Measurements from ENCODE around the gene VDR.
"Not testable (repeated sequence)": the region's sequence is repeated elsewhere in the genome, so short reads cannot be mapped to it uniquely, and the experiment has no call there.

VDR gene

DNA sequence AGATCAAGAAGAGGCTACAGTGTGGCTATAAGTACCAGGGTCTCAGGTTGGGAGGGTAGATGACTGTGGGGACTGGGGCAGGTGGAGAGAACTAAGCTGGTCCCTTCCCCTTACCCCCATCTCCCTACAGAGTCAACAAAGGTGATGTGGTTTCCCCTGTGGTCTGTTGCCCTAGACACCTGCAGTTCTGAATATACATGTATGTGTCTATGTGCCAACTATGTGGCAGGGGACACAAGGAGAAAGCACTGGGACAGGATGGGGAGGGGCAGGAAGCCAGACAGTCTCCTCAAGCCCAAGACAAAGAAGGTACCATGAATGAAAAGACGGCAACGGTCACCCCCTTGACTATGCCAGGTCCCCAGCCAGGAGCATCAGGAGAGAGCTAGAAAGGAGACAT, 80.6 kb downstream of the VDR start:
- no peak for DNase-seq

DNA sequence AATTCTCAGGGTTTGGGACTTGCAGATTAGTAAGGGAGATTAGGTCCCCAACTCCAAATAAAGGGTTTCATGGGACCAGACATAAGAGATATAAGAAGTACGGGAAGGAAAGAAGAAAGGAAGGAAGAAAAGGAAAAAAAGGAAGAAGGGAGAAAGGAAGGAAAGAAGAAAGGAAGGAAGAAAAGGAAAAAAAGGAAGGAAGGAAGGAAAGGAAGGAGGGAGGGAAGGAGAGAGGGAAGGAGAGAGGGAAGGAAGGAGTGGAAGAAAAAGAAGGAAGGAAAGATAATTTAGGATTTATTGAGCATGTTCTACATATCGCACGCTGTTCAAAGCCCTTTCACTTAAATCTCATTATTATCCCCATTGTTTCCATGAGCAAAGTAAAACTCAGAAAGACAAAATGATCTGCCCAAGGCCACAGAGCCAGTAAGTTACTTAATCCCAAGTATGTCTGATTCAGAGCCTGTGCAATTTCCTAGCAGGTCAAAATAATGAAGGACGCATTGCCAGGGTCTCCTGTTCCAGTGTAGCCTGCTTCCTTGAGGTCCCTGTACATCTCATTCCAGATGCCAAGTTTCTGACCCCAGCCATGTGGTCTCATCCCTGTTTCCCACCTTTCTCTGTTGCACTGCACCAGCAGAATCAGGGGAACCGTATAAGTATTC, 81.2 kb downstream of the VDR start:
- no peak for DNase-seq

DNA sequence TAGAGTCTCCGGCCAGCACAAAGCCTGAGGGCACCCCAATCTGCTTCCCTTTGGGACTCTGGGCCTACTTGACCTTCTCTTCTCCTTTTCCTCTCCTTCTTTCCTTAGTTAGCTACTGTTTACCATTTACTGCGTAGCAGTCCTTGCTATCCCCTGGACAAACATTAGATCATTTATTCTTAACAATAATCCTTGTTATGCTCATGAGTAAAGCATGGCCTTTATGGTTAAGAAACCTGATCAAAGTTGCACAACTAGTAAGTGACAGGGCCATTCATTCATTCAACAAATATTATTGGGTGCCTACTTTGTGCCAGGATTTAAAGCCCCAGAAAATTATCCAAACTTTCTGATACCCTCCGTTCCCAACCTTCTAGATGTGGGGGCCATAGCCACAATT, 81.9 kb downstream of the VDR start:
- DNase-seq, result no peak

DNA sequence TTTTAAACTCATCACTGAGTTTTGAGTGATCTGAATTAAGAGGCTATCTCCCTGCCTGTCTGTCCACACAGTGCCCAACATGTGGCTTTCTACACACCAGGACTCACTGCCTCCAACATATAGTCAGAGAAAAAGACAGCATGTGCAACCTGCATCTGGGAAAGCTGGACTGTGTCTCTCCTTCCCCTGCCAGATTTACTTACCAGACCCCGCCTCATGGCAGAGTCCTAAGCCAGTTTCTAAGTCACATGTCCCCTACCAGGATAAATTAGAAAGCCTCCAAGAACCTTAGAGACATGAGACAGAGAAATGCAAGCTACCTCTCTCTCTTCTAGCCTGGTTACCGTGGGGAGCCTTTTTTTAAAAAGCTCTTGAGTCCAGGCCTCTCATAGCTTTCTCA, 82.4 kb downstream of the VDR start:
- no peak for DNase-seq

DNA sequence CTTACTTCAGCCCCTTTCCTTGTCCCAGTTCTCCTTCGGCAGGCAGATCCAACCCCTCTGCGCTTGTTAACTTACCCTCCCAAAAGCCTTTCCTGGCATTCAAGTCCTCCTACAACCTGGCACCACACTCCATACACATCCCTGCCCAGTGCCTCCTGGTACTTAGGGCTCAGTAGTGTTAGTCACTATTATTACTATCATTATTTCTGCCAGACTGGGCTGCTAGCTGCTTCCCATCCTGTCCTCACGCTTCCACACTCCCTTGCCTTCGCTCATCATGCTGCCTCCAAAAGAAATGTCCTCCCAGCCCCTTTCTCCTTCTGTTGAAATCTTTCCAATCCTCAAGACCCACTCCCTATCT, 83.5 kb downstream of the VDR start:
- no peak for DNase-seq

DNA sequence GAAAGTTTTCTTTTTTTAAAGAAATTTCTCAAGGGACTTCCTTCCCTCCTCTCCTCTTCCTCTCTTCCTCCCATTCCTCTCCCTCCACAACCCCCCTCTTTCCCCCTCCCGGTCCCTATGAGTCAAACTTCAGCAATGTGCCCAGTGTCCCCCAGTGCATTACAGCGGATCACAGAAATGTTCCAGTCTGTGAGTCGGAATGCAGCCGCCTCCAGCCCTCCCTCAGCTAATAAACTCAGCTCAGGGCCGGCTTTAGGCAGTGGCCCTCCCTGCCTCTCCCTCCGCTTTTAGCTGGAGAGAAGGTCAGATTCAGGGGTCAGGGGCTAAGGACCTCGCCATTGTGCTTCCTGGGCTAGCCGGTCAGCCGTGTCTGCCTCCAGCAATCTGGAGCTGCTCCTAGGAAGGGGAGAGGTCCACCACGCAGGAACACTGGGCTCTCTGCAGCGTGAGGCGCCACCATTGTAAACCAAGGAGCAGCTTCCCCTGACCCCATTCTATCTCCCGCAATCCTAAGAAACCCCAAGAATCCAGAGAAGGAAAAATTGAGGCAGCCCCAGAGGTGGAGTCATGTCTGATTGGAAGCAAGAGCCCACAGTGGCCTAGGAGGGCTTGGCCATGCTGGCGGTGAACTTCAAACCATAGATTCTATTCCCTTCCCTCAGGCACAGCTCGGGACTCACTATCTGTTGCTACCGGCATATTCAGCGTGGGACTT, 84.0 kb downstream of the VDR start:
- no peak for DNase-seq

DNA sequence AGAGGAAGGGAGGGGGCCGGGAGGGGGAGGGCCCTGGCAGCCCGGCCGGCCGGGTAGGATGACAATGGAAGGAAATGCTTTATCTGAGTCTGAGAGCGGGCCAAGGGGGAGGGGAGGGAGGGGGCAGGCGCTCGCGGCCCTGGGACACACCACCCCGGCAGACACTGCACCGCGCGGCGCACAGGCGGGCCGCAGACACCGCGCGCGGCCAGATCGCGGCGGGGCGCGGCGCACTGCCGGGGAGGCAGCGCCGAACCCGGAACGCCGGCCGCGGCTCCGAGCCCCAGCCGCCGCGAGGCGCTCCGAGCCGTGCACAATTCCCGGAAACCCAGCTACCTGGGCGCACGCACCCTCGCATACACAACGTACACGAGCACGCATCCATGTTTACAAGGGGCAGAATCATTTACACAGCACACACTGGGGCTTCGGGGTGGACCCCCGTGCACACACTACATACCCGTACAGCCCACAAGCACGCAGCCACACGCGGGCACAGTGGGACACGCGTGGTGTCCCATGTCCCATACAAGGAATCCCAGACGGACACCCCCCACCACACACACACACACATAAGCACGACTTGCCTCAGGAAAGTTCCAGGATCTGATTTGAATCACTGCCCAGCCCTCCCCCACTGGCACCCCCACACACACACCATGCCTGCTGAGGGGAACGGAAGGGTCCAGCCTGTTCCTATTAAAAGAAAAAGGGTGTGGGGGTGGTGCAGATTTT, 84.7 kb downstream of the VDR start, which contains the start of gene HDAC7:
Gene HDAC7, minus strand, starts transcription at position 8 of the 735 bp plus-strand sequence. CDS start 118 bp downstream, outside the sequence.
- no peak for DNase-seq

DNA sequence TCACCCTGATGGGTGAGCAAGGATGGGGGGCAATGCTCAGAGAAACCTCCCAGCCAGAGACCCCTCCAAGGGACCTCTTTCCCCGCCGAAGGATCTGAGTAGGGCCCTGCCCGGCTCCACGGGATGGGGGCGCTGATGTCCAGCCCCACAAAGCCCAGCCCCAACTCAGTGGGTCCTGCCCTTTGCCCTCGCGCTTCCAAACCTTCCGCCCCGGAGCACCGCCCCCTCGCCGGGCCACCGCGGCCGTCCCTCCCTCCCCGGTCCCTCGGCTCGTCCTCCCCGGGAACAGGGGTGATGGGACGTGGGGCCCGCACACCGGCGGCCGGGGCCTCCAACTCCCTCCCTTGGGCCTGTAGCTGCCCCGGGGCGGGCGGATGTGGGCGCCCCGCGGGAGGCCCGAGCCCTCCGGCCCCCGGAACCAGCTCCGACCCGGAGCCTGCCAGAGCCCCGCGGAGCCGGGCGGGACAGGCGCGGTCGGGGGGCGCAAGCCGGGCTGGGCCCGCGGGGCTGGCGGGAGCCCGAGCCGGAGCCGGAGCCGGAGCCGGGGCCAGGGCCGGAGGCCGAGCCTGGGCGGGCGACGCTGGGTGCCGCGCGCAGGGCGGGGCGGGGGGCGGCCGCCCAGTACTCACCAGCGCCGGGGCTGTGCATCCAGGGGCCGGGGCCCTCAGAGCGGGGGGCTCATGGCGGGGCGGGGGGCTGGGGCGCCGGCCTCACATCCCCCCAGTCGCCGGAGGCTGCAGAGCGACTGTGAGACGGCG, 85.5 kb downstream of the VDR start:
- no peak for DNase-seq

DNA sequence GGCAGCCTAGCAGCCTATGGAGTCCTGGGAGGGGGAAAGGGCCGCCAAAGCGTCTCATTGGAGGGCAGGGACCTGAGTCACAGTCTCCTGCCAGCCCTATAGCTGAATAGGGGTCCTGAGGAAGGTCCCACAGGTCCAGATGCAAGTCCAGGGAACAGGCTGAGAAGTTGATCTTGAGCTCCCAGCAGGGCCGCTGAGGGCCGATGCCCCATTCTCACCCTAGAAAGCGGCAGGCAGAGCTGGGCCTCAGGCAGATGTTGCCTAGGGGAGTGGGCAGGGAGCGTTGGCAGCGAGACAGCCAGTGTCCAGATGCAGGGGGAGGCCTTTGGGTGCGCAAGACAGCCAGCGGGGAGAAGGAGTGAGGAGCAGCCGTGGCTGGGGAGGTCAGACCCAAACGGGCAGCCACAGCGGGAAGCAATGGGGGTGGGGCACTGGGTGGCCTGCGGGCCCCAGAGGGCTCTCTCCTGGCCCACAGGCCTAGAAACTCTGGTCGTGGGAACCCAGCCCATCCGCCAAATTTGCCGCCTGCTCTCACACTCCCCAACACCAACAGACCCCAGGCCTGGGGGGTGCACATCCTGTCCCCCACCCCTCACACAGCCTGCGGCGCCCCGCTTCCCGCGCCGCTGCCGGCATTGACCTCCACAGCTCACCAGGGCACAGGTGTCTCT, 86.2 kb downstream of the VDR start:
- DNase-seq, result no peak

DNA sequence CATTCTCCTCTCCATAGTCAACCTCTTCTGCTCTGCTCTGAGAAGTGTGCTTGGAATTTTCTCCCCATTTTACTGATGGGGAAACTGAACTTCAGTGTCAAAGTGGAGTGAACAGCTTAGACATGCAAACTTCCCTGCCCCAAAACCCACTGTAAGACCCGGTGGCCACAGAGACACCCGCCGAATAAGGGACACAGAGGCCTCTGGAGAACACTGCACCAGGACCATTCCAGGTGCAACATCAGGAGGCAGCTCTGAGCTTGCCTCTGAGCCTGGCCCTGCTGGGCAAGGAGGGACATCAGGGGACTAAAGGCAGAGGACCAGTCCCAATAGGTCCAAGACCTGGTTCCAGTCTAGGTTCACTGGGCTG, 86.8 kb downstream of the VDR start:
- no peak for DNase-seq

DNA sequence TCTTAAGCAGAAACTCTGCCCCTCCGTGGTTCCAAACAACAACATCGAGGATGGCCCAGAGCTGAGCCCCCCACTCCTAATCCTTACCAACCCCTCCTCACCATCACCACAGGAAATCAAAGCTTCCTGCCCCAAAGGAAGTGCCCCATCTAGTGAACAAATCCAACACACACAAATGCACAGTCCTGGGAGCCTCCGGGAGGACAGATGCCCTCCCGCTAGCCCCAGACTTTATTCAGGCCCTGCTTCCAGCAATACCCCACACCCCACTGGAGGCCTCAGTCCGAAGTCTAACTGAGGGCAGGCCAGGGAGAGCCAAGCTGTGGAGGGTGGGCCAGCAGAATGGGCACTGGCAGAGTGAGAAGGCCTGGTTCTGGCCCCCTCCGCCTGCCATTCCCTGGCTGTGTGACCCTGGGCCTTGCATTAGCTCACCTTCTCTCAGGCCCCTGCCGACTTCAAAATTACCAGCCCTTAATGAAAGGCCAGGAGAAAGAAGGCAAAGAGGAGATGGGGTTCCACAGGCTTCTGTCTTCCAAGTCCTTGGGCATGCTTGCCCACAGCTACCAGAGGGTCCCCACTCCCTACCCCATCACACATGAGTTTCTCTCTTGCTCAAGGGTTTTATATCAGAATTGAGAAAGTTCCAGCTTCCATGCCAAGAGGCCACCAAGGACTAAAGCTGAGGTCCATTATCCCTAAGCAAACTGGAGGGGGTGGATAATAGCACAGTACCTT, 87.4 kb downstream of the VDR start:
- DNase-seq, result no peak

DNA sequence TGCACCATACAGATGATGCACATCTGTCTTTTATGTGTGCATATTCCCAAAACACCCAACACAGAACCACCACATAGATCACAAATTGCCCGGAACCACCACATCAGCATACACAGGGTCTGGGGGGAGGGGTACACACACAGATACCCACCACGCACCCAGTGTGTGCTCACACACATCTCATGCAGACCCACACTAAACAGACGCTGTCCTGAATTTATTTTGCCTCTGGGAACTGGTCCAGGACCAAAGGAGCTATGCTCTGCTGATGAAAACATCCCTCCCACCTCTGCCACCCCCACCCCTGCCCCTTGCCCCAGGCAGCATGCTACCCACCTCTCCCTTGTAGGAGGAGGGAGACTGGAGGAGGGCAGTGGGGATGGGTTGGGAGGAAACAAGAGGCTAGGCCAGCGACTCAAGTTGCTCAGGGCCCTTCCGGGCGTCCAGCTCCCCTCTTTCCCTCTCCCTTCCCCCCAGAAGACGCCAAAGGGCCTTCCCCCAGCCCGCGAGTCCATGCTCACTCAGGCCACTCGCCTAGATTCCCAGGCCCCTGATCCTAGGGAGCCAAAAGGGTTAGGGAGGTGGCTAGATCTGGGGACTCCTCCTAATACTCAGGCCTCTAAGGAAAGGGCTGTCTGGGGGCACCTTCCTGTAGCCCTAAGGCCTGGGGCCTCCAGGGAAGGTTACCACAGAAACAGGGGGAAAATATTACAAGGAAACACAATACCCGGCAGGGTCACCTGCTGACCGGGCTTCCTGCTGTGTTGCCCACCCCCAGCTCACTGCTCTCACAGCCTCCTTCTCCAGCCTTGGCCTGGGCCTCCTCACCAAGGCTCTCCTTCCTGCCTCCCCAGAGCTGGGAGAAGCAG, 88.2 kb downstream of the VDR start:
- no peak for DNase-seq

DNA sequence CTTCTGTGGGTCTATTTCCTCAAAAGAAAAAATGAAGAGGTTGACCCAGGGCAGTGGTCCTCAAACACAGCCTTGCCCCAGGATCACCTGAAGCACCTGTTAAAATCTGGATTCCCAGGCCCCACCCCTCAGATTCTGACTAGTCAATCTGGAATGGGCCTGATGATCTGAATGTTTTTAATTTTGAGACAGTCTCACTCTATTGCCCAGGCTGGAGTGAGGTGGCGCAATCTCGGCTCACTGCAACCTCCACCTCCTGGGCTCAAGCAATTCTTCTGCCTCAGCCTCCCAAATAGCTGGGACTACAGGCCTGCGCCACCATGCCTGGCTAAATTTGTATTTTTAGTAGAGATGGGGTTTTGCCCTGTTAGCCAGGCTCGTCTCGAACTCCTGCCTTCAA, 89.3 kb downstream of the VDR start:
- DNase-seq, result not testable (repeated sequence)

DNA sequence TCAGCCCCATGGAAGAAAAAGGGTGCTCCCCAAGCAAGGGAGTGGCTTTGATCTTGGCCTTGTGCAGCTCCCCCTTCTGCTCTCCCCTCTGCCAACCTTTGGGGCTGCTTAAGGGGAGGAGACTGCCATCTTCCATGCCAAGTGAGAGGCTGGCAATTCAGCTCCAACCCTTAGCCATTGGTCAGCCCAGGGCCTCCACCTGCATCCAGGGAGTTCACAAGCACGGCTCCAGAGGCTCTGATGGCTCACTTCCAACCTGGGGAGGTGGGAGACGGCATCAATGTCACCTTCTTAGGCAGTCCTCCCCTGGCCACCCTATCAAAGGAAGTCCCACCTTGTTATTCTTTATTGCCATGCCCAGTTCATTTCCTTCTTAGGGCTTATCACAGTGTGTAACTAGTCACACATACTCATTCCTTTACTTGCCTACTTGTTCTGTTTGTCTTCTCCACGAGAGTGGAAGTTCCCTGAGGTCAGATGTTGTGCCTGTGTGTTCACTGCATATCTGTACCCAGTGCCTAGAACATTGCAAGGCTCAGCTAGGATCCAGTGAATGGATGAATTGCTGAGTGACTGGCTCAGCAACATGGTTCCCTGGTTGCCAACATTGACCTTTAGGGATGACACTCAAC, 90.1 kb downstream of the VDR start:
- DNase-seq, result no peak

DNA sequence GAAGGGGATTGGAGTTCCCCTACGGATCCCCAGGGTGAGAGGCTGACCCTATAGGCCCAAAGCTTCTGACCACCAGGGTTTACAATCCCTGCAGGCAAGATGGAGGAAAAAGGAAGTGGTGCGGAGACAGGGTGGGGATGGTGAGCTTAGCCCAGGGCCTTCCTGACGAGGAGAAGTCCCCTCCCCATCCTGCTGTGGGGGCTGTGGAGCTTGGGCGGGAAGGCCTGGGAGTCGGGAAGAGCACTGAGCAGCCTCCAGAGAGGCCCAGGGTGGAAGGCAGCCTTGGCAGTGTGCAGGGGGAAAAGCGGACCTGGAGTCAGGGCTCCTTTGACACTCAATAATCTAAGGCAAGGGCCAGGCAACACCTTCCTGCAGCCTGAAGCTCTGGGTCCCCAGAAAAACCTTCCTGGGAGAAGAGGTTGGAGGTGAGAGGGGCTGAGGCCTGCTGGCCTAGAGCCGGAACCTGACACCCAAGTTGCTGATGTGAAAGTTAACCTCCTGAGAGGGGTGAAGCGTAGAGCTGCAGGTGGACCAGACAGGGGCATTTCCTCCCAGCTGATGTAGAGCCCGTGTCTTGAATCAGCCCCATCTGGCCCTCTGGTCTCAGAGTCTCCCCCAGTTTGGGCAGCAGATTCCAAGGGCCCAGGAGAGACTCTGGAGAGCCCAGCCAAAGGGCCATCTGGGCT, 91.1 kb downstream of the VDR start:
- no peak for DNase-seq

DNA sequence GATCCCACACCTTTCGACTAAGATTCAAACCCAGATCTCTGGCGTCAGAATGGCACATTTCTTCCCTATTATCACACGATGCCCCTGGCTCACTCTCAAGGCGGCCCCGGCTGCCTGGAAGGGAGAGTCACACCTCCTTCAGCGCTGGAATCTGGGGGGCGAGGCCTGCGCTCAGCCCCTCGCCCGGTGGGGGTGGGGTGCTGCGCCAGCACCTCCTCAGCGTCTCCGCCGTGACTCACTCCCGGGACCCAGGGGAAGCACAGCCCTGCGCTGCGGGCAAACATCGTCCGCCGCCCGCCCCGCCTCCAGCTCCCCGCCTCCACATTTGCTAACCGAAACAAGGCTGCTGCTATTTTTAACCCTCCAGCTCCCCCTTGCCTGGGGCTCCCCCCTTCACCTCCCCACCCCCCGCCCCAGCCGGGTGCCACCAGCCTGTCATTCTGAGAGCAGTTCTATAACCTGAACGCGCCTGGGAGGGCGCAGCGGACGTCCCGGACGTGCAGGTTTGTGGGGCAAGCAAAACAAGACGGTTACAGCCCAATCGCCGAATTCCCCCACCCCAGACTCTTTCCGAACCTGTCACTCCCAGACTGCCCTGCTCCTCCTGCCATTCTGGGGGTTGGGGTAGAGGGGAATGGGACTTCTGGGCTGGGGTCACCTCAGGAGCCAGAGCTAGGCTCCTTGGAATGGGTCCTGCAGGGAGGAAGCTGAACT, 91.8 kb downstream of the VDR start:
- no peak for DNase-seq

DNA sequence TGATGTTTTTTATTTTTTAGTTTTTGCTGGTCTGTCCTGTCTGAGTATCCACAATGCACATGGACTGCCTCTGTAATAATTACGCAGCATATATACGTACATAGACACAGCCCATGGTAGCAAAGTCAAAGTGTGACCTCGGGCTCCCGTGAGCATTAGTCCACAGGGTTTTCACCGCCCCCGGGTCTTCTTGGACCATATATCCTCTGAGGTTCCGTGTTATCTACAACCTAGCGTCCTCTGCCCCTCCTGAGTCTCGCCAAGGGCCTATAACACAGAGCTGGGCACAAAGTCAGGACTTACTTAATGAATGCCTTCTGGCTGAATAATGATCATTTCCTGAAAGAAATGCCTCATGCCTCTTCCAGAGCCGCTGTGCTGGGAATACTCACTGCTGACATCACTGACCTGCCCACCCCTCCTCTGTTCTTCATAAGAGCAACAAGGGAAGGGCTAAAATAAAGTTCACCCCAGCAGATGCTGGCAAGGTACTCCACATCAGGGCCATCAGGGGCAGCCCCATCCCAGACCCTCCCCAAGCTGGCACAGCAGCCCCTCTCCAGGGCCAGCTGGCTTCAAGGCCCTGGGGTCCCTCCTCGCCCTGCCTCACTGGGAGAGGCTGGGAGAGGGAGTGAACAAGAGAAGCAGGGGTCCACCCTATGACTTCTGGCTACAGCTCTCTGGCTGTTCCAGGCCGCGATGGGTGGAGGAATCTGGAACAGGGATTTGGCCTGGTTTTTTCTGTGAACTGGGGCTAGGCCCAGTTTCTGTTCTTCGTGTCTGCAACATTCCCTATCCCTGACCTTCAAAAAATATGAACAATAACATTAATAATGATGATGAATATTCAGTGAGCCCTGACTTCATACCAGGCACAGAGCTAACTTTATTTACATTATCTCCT, 93.0 kb downstream of the VDR start:
- DNase-seq, result no peak

DNA sequence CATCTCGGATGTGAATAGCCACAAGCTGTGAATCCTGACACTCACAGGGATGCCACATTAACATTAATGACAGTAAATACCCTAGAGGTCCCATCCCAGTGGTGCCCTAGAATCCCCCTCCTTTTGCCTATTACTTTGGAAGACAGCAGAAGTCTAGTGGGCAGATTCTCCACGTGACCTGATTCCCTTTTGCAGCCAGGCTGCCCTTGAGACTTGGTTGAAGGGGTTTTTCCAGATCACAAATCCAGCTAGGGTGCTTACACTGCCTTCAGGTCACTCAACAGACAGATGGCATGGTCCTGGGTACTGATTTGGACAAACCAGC, 93.8 kb downstream of the VDR start:
- no peak for DNase-seq

All from NCI-H748 treated with DMSO at 0.1 percent for 48 hours (cell line).